GM18868 (cell line): ENCODE data around the gene ITGAV.

Experiments
- ATAC-seq: cut with Tn5 transposase; IDR thresholded peaks from one replicate; pipeline ENCODE4 v1.9.1; 2021; ENCODE audit warnings: mild to moderate bottlenecking, moderate library complexity; ENCODE audit not compliant: unreplicated experiment

The ITGAV gene

GRCh38 chr2:186573531-186573930 is 16.3 kb upstream of the ITGAV start:
- ATAC-seq = no peak

DNA sequence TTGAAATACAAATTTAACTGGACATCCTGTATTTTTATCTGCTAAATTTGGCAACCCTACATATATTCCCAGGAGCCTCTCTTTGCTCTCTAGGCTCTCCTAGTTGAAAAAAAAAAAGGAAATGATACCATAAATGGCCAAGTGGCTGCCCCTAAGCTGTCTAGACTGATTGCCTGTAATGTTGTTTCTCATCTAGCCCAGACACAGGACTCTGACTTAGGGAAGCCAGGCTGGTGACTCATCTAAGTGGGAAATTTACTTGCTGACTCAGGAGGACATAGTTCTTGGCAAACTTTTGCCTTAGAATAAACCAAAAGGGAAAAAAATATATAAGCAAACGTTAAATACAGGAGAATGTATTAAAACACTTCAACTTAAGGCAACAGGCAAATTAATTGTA is 14.6 kb upstream of the ITGAV start:
- peak; percentile 83 for ATAC-seq

- no peak for ATAC-seq
Observed at GRCh38 chr2:186575856-186576255, 14.0 kb upstream of the ITGAV start.

DNA sequence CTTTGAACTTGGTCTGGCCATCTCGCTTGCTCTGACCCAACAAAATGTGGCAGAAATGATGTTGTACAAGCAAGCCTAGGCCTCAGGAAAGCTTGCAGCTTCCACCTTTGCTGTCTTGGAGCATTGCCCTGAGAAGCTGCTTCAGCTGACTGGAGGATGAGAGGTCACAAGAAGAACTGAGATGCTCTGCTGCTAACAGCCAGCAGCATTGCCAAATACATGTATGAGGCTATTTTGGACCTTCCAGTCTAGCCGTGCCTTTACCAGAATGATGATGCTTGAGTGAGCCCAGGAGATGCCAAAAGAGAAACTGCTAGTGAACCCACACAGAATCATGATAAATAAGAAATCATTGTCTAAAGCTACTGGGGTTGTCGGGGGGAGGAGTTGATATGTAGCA is 13.2 kb upstream of the ITGAV start:
- no peak for ATAC-seq

GRCh38 chr2:186582698-186583097 is 7.2 kb upstream of the ITGAV start:
- ATAC-seq = no peak

GRCh38 chr2:186584053-186584452 is 5.8 kb upstream of the ITGAV start:
- no peak for ATAC-seq

- no peak for ATAC-seq
Observed at GRCh38 chr2:186588421-186588820, 1.4 kb upstream of the ITGAV start.

- ATAC-seq = no peak
Observed at GRCh38 chr2:186588940-186589611, 780 bp upstream of the ITGAV start.

- ATAC-seq = no peak
Observed at GRCh38 chr2:186590350-186590758, 498 bp downstream of the ITGAV start.

- peak; percentile 21 for ATAC-seq
Observed at GRCh38 chr2:186590759-186591505, 1.1 kb downstream of the ITGAV start.

GRCh38 chr2:186591506-186591890 is 1.6 kb downstream of the ITGAV start:
- no peak for ATAC-seq

DNA sequence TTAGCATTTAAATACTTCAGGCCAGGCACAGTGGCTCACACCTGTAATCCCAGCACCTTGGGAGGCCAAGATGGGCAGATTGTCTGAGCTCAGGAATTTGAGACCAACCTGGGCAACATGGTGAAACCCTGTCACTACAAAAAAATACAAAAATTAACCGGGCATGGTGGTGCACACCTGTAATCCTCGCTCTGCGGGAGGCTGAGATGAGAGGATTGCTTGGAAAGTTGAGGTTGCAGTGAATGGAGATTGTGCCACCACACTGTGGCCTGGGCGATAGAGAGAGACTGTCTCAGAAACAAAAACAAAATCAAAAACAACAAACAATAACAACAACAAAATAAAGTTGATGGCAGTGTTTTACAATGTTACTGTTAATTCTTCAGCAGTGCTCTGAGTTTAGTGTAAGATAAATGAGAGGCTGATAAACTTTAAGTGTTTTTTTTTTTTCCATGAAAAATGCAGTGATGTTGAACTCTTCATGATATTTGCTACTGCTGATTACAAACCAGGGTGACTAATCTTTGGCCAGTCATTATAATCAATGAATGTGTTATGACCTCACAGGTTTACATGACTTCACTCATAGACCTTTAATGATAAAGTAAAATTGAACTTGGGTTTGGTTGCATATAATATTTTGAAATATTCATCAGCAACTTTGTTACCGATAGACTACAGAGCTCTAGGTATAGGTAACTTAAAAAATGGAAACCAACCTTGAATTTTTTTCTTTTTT is 2.5 kb downstream of the ITGAV start:
- ATAC-seq = no peak

GRCh38 chr2:186593523-186593922 is 3.7 kb downstream of the ITGAV start:
- ATAC-seq = no peak

DNA sequence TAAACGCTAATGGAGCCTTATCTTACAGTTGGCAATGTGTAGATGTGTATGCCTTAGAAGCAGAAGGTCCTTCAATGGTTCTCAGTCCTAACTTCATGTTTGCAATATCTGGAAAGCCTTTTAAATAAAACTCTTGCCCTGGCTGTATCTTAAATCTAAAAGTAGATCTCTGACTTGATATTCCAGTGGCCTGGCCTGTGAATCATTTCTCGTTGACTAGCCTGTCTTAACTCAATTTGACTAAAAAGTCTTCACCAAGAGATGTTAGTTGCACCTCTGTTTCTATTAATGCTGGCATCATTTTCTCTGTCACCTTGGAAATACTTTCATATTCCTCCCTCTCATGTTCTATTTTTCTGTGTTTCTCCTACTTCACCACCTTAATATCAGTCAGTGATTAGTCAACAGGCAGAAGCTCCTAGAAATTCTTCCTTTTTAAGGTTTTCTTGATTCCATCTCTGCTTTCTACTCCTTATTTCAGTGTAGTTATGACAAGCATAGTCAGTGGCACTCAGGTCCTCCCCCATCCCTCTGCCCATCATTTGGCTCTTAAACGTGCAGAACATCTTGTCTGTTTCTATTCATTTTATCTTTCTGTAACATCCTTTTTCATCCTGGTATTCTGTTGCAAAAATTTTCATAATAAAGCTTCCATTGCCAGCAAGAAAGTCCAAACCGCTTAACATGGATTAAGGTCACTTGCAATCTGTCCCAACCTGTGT is 4.3 kb downstream of the ITGAV start:
- ATAC-seq = no peak

- no peak for ATAC-seq
Observed at GRCh38 chr2:186595219-186595618, 5.4 kb downstream of the ITGAV start.

DNA sequence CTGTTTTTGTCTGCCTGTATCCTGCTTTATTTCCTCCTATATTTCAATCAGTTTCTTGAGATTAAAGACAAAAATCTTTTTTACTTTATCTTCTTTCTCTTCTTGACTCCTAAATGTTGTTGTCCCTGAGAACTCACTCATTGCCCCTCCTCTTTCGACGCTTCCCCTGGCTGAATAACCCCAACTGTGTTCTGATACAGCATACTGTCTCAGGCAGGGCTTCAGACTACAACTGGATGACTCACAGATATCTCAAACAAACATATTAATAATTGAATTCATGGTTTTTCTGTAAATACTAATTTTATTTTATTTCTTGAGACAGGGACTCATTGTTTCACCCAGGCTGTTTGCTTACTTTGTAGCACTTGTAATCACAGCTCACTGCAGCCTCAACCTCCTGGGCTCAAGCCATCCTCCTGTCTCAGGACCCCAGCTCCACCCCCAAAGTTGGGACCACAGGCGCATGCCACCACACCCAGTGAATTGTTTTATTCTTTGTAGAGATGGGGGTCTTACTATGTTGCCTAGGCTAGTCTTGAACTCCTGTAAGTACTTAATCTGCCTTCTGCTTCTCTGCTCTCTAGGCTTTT is 9.4 kb downstream of the ITGAV start:
- ATAC-seq = no peak

DNA sequence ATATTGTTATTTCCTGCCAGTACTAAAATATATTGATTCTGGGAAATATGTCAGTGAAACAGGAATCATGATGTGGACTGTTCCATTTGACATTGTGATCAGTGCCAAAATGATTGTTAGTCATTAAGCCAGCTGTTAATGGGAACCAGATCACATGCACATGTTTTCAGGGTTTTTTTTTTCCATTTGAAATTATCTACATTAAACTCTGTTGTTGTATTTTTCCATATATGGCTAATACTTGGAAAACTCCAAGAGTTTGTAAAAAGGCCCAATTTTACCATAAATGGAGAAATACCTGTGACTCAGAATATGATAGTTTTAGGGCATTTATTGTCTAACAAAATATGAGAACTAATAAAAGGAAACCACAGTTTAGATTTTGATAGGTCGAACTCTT is 13.4 kb downstream of the ITGAV start:
- ATAC-seq = no peak

DNA sequence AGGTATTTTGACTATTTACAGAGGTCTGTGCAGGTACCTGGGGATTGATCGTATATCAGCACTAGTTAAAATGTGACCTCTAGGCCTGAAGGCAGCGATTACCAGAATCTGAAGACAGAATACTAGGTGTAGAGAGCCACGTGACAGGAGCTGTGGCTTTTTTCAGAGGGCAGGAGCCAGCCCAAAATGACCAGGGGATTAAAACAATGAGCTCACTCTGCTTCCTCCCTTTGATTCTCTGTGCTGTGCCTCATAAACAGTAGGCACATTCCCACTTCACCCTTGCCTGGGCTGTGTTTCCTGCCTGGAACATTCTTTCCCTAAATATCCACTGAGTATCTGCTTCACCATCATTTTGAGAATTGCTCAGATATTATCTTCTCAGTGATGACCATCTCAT is 15.2 kb downstream of the ITGAV start:
- ATAC-seq = no peak

DNA sequence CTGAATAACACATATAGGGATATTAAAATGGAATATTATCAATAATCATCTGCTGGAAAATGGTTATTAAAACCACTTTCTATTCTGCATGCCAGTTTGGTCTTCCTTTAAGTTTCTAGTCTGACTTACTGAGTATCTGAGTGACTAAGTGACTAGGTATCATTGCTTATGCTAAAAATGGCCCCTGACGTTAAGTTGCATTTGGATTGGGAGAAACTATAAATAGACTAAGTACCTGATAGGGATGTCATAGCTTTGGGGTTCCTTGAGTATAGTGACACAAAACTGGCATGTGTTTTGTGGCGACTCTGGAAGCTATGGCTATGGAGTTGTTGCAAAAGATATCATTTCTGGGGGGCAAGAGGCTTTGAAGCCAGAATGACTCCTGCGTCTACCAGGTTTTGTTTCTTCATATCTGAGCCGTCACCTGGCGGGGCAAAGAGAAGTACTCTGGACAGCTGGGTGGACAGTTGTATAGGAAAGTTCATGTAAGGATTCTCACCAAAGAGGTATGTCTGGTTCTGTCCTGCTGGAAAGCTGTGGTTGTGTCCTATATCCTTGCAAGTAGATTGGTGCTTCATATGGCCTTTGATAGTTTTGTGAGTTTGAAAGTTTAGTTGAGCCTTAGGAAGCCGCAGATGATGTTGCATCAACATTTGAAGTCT is 17.9 kb downstream of the ITGAV start:
- no peak for ATAC-seq

- no peak for ATAC-seq
Observed at GRCh38 chr2:186610785-186611184, 20.9 kb downstream of the ITGAV start.
